HepG2 (cell line): ENCODE data around the gene ESYT2. TPM values are rescaled to one million over a fixed set of nuclear protein-coding genes. Genes with fewer than 3 reads are reported as not detected.
A peak's percentile ranks its signal among the peaks of the same experiment; 100 is the strongest.

Experiments
- HMG20A ChIP-seq: IDR thresholded peaks from 2 replicates; pipeline ENCODE4 v1.6.1; 2016; ENCODE audit warnings: borderline replicate concordance
- SAFB2 ChIP-seq: sonication (generic); formaldehyde crosslinking; IDR thresholded peaks from 2 replicates; pipeline ENCODE4 v1.5.1; 2020; ENCODE audit warnings: missing genetic modification reagents, low read depth, mild to moderate bottlenecking, borderline replicate concordance
- SNRNP70 ChIP-seq: fragments of 200-400 bp; formaldehyde crosslinking; IDR thresholded peaks from 2 replicates; pipeline ENCODE4 v1.6.1; 2017; ENCODE audit warnings: mild to moderate bottlenecking, low read depth, low read length, moderate library complexity
- TARDBP ChIP-seq: sonication (generic); formaldehyde crosslinking; IDR thresholded peaks from 2 replicates; pipeline ENCODE4 v1.8.0; 2022; ENCODE audit warnings: mild to moderate bottlenecking, missing genetic modification reagents
- TEAD3 ChIP-seq: optimal IDR thresholded peaks from 2 replicates; pipeline ENCODE3; 2016; ENCODE audit warnings: borderline replicate concordance
- ZEB1 ChIP-seq: IDR thresholded peaks from 2 replicates; pipeline ENCODE4 v1.6.1; 2012; ENCODE audit warnings: mild to moderate bottlenecking, low read depth, inconsistent platforms; ENCODE audit not compliant: insufficient replicate concordance
- ZNF749 ChIP-seq: sonication (generic); formaldehyde crosslinking; IDR thresholded peaks from 2 replicates; pipeline ENCODE4 v1.8.0; 2022; ENCODE audit warnings: mild to moderate bottlenecking, missing genetic modification reagents, moderate library complexity, borderline replicate concordance
- ZSCAN20 ChIP-seq: sonication (generic); formaldehyde crosslinking; IDR thresholded peaks from 2 replicates; pipeline ENCODE4 v1.4.0; 2020; ENCODE audit warnings: missing genetic modification reagents, mild to moderate bottlenecking, borderline replicate concordance
- polyA plus RNA-seq, 8 experiments: library from polyadenylated mRNA; depleted of rRNA in 3 of 8; stranded (reverse) in 7 of 8; unstranded in 1 of 8; fragments of >200 nt; fragmentation: Illumina TruSeq in 4 of 8; extraction: Trizol in 4 of 8; gene quantifications; 2 replicates each; pipeline versions ENCODE4 v1.2.1 to v1.2.3, GENCODE V29; 2011 to 2016; ENCODE audit warnings: low read depth in 4 of 8, missing spikeins in 1 of 8, mixed read lengths in 1 of 8; ENCODE audit not compliant: insufficient read depth in 1 of 8
- total RNA-seq, 5 experiments: library from RNA; depleted of rRNA; stranded (reverse); fragments of >200 nt; fragmentation: Illumina TruSeq; extraction: Trizol; gene quantifications; 2 replicates each; pipeline ENCODE4 v1.2.3, GENCODE V29; 2016; ENCODE audit warnings: low read depth in 1 of 5
- TF ChIP-seq, protein P1 (sequence below), 2 experiments: sonication (generic) in 1 of 2; formaldehyde crosslinking in 1 of 2; IDR thresholded peaks; 2 replicates each; pipeline versions ENCODE4 v1.6.1 to v1.9.0; 2014 to 2022; ENCODE audit warnings: antibody characterized with exemption in 1 of 2, borderline replicate concordance in 1 of 2, inconsistent platforms in 1 of 2, low read depth in 1 of 2, missing genetic modification reagents in 1 of 2
- TF ChIP-seq, protein P2 (sequence below): sonication (generic); formaldehyde crosslinking; IDR thresholded peaks from 2 replicates; pipeline ENCODE4 v1.4.0; 2020; ENCODE audit warnings: missing genetic modification reagents
- TF ChIP-seq, protein P3 (sequence below), 2 experiments: sonication (generic) in 1 of 2; formaldehyde crosslinking in 1 of 2; IDR thresholded peaks; 2 replicates each; pipeline versions ENCODE4 v1.4.0 to v1.6.1; 2018 to 2020; ENCODE audit warnings: missing genetic modification reagents in 2 of 2, borderline replicate concordance in 1 of 2, low read depth in 1 of 2, mild to moderate bottlenecking in 1 of 2, missing biosample characterization in 1 of 2
- TF ChIP-seq, protein P4 (sequence below): sonication (generic); formaldehyde crosslinking; conservative IDR thresholded peaks from 2 replicates; pipeline ENCODE4 v1.8.0; 2022; ENCODE audit warnings: missing genetic modification reagents

Gene ESYT2
- total and polyA plus RNA-seq, 2 of the 13 experiments (the other 11 are each of a cell fraction or from before 2014, with no cell fraction given), result 28.5 to 37.3 TPM

DNA sequence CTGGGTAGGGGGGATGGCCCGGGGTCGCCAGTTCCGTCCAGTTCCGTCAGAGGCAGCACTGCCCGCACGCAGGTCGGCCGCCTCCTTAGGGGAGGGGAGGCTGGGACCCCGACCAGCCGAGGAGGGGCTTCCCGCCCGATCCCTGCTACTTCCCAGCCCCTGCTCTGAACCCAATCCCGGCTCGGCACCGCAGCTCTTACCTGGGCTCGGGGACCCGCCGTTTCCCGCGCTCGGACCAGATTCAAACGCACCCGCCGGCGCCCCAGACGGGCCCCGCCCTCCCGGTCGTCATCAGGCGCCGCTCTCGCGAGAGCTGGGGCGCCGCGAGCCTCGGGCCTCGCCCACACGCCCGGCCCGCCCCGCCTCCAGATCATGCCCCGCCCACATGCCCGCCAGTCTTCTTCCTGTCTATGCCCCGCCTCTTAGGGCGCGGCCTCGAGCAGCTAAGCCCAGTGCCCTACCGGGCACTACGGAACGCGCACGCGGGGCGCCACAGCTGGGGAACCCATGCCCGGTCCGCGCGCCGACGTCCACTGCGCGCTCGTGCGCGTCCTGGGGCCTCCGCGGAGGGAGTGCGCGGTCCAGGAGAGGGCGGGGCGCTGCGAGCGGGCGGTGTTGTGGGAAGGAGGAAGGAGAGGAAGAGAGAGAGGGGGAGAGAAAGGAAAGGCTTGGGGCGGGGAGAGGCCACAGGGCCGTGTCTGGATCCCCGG is 124.6 kb downstream of the ESYT2 start, which contains the start of gene NCAPG2 (continued):
- TF ChIP-seq, protein P1, sequence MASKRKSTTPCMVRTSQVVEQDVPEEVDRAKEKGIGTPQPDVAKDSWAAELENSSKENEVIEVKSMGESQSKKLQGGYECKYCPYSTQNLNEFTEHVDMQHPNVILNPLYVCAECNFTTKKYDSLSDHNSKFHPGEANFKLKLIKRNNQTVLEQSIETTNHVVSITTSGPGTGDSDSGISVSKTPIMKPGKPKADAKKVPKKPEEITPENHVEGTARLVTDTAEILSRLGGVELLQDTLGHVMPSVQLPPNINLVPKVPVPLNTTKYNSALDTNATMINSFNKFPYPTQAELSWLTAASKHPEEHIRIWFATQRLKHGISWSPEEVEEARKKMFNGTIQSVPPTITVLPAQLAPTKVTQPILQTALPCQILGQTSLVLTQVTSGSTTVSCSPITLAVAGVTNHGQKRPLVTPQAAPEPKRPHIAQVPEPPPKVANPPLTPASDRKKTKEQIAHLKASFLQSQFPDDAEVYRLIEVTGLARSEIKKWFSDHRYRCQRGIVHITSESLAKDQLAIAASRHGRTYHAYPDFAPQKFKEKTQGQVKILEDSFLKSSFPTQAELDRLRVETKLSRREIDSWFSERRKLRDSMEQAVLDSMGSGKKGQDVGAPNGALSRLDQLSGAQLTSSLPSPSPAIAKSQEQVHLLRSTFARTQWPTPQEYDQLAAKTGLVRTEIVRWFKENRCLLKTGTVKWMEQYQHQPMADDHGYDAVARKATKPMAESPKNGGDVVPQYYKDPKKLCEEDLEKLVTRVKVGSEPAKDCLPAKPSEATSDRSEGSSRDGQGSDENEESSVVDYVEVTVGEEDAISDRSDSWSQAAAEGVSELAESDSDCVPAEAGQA (IDR thresholded peaks at IDR 0.05; ENCODE audit: low read depth), result no peak
- TF ChIP-seq, protein P1 (CRISPR knock-in tag; IDR thresholded peaks at IDR 0.05; ENCODE audit: borderline replicate concordance), result no peak
- TF ChIP-seq ZSCAN20 (CRISPR knock-in tag) (0 out of 2 replicates have a peak, but pooled peaks have one; percentile 37), HMG20A (no peak), SAFB2 (CRISPR knock-in tag) (peak; percentile 89; the same call in 1 of the 2 replicates), SNRNP70 (no peak), ZNF749 (CRISPR knock-in tag) (no peak; the same call in 1 of the 2 replicates), ZEB1 (no peak), TARDBP (CRISPR knock-in tag) (no peak; the same call in none of the 2 replicates), TEAD3 (CRISPR knock-in tag) (peak; percentile 45)
- TF ChIP-seq, protein P2, sequence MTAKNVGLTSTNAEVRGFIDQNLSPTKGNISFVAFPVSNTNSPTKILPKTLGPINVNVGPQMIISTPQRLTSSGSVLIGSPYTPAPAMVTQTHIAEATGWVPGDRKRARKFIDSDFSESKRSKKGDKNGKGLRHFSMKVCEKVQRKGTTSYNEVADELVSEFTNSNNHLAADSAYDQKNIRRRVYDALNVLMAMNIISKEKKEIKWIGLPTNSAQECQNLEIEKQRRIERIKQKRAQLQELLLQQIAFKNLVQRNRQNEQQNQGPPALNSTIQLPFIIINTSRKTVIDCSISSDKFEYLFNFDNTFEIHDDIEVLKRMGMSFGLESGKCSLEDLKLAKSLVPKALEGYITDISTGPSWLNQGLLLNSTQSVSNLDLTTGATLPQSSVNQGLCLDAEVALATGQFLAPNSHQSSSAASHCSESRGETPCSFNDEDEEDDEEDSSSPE (CRISPR knock-in tag), result peak; percentile 99
- TF ChIP-seq, protein P3, sequence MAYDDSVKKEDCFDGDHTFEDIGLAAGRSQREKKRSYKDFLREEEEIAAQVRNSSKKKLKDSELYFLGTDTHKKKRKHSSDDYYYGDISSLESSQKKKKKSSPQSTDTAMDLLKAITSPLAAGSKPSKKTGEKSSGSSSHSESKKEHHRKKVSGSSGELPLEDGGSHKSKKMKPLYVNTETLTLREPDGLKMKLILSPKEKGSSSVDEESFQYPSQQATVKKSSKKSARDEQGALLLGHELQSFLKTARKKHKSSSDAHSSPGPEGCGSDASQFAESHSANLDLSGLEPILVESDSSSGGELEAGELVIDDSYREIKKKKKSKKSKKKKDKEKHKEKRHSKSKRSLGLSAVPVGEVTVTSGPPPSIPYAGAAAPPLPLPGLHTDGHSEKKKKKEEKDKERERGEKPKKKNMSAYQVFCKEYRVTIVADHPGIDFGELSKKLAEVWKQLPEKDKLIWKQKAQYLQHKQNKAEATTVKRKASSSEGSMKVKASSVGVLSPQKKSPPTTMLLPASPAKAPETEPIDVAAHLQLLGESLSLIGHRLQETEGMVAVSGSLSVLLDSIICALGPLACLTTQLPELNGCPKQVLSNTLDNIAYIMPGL (CRISPR knock-in tag; IDR thresholded peaks at IDR 0.05; ENCODE audit: borderline replicate concordance in 1 of 2, low read depth in 1 of 2), result peak; percentile 60 to 81; a peak in 3 of 4 replicates
- TF ChIP-seq, protein P4, sequence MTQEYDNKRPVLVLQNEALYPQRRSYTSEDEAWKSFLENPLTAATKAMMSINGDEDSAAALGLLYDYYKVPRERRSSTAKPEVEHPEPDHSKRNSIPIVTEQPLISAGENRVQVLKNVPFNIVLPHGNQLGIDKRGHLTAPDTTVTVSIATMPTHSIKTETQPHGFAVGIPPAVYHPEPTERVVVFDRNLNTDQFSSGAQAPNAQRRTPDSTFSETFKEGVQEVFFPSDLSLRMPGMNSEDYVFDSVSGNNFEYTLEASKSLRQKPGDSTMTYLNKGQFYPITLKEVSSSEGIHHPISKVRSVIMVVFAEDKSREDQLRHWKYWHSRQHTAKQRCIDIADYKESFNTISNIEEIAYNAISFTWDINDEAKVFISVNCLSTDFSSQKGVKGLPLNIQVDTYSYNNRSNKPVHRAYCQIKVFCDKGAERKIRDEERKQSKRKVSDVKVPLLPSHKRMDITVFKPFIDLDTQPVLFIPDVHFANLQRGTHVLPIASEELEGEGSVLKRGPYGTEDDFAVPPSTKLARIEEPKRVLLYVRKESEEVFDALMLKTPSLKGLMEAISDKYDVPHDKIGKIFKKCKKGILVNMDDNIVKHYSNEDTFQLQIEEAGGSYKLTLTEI (CRISPR knock-in tag), result no peak
